Activated T-cell treated with anti-CD3 and anti-CD28 coated beads, Interleukin-2, amount 50 U/mL, for 48 hours (primary cell): ENCODE data around the gene DNAAF6.
"Not testable (repeated sequence)": the region's sequence is repeated elsewhere in the genome, so short reads cannot be mapped to it uniquely, and the experiment has no call there.

Source experiments
- DNase-seq, 2 experiments: peaks; one replicate each; pipeline ENCODE4 v3.0.0-alpha.2; 2020

DNAAF6 gene

GRCh38 chrX:107205770-107206696 is at the start of gene DNAAF6, which contains the start of gene NUP62CL:
DNAAF6 (plus strand) TSS chrX:107206611; CDS start chrX:107212876, 6,265 bp downstream.
NUP62CL (minus strand) TSS chrX:107206433; CDS start chrX:107175146, 31,287 bp downstream.
- peak; percentile 68 to 76 for DNase-seq

GRCh38 chrX:107157618-107158017 is 48.8 kb upstream of the DNAAF6 start:
- not testable (repeated sequence) for DNase-seq

- DNase-seq: no peak
These were observed 39.1 kb upstream of the DNAAF6 start for GRCh38 chrX:107167163-107167921.

GRCh38 chrX:107168257-107168656 is 38.2 kb upstream of the DNAAF6 start:
- no peak for DNase-seq

- no peak for DNase-seq
These were observed 37.7 kb upstream of the DNAAF6 start for GRCh38 chrX:107168712-107169111.

GRCh38 chrX:107171369-107172102 is 34.9 kb upstream of the DNAAF6 start:
- DNase-seq: no peak

- no peak for DNase-seq
These were observed 9.1 kb upstream of the DNAAF6 start for GRCh38 chrX:107197319-107197718.

- DNase-seq: not testable (repeated sequence)
These were observed 8.3 kb upstream of the DNAAF6 start for GRCh38 chrX:107198074-107198473.

GRCh38 chrX:107199491-107199890 is 6.9 kb upstream of the DNAAF6 start:
- no peak for DNase-seq

GRCh38 chrX:107204068-107204605 is 2.3 kb upstream of the DNAAF6 start:
- DNase-seq: no peak

- no peak for DNase-seq
These were observed 270 bp downstream of the DNAAF6 start for GRCh38 chrX:107206697-107207065.

- DNase-seq: no peak
These were observed 678 bp downstream of the DNAAF6 start for GRCh38 chrX:107207089-107207488.

GRCh38 chrX:107207943-107208342 is 1.5 kb downstream of the DNAAF6 start:
- DNase-seq: no peak

GRCh38 chrX:107213477-107213876 is 7.1 kb downstream of the DNAAF6 start:
- DNase-seq: no peak

GRCh38 chrX:107226757-107227156 is 20.3 kb downstream of the DNAAF6 start:
- DNase-seq: no peak

GRCh38 chrX:107227780-107228485 is 21.5 kb downstream of the DNAAF6 start:
- no peak for DNase-seq

- DNase-seq: no peak
These were observed 22.0 kb downstream of the DNAAF6 start for GRCh38 chrX:107228486-107228819.

- DNase-seq: peak in 1 of 2 experiments; percentile 27
These were observed 66.1 kb downstream of the DNAAF6 start for GRCh38 chrX:107272431-107272921.

- DNase-seq: no peak
These were observed 67.4 kb downstream of the DNAAF6 start for GRCh38 chrX:107273795-107274194.

- no peak for DNase-seq
These were observed 82.3 kb downstream of the DNAAF6 start for GRCh38 chrX:107288676-107289075.

GRCh38 chrX:107290019-107290418 is 83.6 kb downstream of the DNAAF6 start:
- no peak for DNase-seq

GRCh38 chrX:107293056-107293455 is 86.6 kb downstream of the DNAAF6 start:
- DNase-seq: no peak
